Gastrocnemius medialis (tissue), 4 donors: ENCODE measurements around the gene NDC1.

Source experiments
- POLR2A ChIP-seq, 2 donors: fragments of 450-650 bp; IDR thresholded peaks; one replicate each; pipeline ENCODE4 v1.6.1; 2017; ENCODE audit warnings: antibody characterized with exemption in 2 of 2, mild to moderate bottlenecking in 2 of 2, moderate library complexity in 2 of 2
- TF ChIP-seq, protein P1 (sequence below), 5 experiments: fragments of 450-650 bp in 3 of 5; fragments of 200-600 bp in 2 of 5; sonication (generic) in 2 of 5; IDR thresholded peaks in 4 of 5; conservative IDR thresholded peaks in 1 of 5; 1 replicate in 4 of 5; 2 replicates in 1 of 5; pipeline ENCODE4 v1.5.1; 2016 to 2019; ENCODE audit warnings: antibody characterized with exemption in 5 of 5, mild to moderate bottlenecking in 3 of 5, moderate library complexity in 3 of 5

DNA sequence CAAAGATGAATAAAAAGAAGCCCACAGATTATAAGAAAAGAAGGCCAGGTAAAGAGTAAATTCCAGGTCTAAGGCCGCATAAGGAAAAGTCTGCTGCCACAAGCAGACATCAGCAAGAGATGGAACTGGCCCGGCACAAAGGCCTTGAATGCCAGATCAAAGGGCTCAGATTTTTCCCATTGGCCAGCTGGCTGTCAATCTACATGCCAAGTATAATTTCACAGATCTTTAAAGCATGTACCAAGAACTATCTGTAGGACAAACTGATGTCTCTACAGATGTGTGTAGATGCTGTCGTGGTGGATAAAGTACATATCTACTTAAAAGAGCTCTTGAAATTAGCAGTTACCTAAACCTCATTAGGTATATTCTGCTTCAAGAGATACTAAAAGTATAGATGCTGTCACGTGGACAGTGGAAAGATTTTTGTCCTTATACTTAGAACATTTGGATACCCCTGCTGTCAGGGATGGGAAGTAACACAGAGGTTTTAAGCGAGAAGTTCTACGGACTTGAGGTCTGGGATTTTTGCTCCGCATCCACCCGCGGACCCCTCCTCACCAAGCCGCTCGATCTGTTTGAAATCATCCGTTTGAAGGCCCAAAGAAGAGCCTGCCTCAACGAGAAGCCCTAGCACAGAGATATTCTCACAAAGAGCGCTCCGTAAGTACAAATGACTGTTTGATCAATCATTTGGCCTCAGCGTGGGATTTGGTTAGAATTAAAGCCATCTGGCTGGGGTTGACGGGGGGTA is 109.2 kb downstream of the NDC1 start:
- TF ChIP-seq, protein P1, sequence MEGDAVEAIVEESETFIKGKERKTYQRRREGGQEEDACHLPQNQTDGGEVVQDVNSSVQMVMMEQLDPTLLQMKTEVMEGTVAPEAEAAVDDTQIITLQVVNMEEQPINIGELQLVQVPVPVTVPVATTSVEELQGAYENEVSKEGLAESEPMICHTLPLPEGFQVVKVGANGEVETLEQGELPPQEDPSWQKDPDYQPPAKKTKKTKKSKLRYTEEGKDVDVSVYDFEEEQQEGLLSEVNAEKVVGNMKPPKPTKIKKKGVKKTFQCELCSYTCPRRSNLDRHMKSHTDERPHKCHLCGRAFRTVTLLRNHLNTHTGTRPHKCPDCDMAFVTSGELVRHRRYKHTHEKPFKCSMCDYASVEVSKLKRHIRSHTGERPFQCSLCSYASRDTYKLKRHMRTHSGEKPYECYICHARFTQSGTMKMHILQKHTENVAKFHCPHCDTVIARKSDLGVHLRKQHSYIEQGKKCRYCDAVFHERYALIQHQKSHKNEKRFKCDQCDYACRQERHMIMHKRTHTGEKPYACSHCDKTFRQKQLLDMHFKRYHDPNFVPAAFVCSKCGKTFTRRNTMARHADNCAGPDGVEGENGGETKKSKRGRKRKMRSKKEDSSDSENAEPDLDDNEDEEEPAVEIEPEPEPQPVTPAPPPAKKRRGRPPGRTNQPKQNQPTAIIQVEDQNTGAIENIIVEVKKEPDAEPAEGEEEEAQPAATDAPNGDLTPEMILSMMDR (IDR thresholded peaks at IDR 0.05 in 4 of 5, conservative IDR thresholded peaks at IDR 0.05 in 1 of 5): no peak
- TF ChIP-seq POLR2A (IDR thresholded peaks at IDR 0.05): no peak
